GM18519 (cell line): Measurements from ENCODE around the gene KCTD19.
"Not testable (repeated sequence)": the region's sequence is repeated elsewhere in the genome, so short reads cannot be mapped to it uniquely, and the experiment has no call there.

ENCODE experiments used
- ATAC-seq: cut with Tn5 transposase; IDR thresholded peaks from one replicate; pipeline ENCODE4 v1.9.1; 2021; ENCODE audit warnings: mild to moderate bottlenecking, moderate library complexity; ENCODE audit not compliant: unreplicated experiment, low FRiP score

KCTD19 gene

GRCh38 chr16:67326472-67327309 is at the start of gene KCTD19, which contains the start of gene LRRC36:
KCTD19 (minus strand) TSS chr16:67326741; CDS start chr16:67326707, 34 bp downstream.
LRRC36 (plus strand) TSS chr16:67326815; CDS start chr16:67326863, 48 bp downstream.
- no peak for ATAC-seq

- ATAC-seq = not testable (repeated sequence)
Measured at GRCh38 chr16:67376012-67376411, 49.5 kb upstream of the KCTD19 start.

- ATAC-seq = no peak
Measured at GRCh38 chr16:67372664-67373063, 46.1 kb upstream of the KCTD19 start.

- no peak for ATAC-seq
Measured at GRCh38 chr16:67370661-67371060, 44.1 kb upstream of the KCTD19 start.

GRCh38 chr16:67364600-67365235 is 38.2 kb upstream of the KCTD19 start:
- ATAC-seq = no peak

- no peak for ATAC-seq
Measured at GRCh38 chr16:67361038-67361437, 34.5 kb upstream of the KCTD19 start.

GRCh38 chr16:67359540-67360269 is 33.2 kb upstream of the KCTD19 start:
- ATAC-seq = not testable (repeated sequence)

- ATAC-seq = no peak
Measured at GRCh38 chr16:67357561-67357960, 31.0 kb upstream of the KCTD19 start.

- ATAC-seq = no peak
Measured at GRCh38 chr16:67356396-67356795, 29.9 kb upstream of the KCTD19 start.

GRCh38 chr16:67352463-67352862 is 25.9 kb upstream of the KCTD19 start:
- ATAC-seq = not testable (repeated sequence)

- no peak for ATAC-seq
Measured at GRCh38 chr16:67350324-67350723, 23.8 kb upstream of the KCTD19 start.

- ATAC-seq = no peak
Measured at GRCh38 chr16:67349172-67349571, 22.6 kb upstream of the KCTD19 start.

- no peak for ATAC-seq
Measured at GRCh38 chr16:67346341-67346740, 19.8 kb upstream of the KCTD19 start.

GRCh38 chr16:67345401-67345800 is 18.9 kb upstream of the KCTD19 start:
- no peak for ATAC-seq

GRCh38 chr16:67342616-67343015 is 16.1 kb upstream of the KCTD19 start:
- no peak for ATAC-seq

GRCh38 chr16:67341250-67341649 is 14.7 kb upstream of the KCTD19 start:
- no peak for ATAC-seq

GRCh38 chr16:67339453-67339852 is 12.9 kb upstream of the KCTD19 start:
- no peak for ATAC-seq

GRCh38 chr16:67336648-67337047 is 10.1 kb upstream of the KCTD19 start:
- ATAC-seq = no peak

- no peak for ATAC-seq
Measured at GRCh38 chr16:67336116-67336515, 9.6 kb upstream of the KCTD19 start.

- ATAC-seq = no peak
Measured at GRCh38 chr16:67333315-67333714, 6.8 kb upstream of the KCTD19 start.

- no peak for ATAC-seq
Measured at GRCh38 chr16:67329901-67330300, 3.4 kb upstream of the KCTD19 start.
